Measurements from ENCODE around the gene ZNF580.
A peak's percentile ranks its signal among the peaks of the same experiment; 100 is the strongest.

ZNF580 gene

DNA sequence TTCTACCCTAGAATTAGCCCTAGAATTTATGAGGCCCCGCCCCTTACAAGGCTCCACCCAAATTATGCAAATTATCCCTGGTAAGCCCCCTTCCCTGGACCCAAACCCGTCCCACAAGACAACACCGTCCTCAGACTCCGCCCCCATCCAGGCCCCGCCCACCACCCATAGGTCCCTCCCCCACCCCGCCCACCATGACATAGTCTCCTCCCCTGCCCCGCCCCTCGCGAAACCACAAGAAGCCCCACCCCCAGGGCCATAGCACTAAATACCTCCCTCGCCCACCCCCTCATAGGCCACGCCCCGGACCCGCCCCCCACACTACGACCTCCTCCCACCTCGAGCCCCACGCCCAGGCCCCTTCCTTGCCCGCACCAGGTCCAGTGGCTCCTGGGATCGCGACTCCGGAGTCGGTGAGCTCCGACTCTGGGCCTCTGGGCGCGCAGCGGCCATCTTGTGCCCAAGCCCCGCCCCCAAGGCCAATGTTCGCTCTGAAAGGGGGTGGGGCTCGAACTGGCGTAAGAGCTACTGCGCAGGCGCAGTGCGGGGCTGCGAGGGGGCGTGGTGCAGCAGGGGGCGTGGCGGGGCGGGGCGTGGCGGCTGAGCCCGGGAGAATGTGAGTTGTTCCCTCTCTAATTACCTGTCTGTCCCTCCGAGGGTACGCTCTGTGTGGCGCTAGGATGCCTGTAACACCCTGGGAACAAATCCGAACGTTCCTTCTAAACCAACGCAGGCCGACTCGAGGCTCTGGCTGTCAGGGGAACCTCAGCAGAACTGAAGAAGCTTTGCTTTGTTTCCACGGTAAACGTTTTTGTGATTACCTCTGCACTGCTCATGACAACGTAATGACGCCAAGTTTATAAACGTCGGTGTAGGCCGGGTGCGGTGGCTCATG, 16.4 kb upstream of the ZNF580 start, which contains the start of gene ZNF784:
Gene ZNF784 (minus strand): TSS at position 458 of the 895 bp plus-strand sequence. CDS start 5 bp downstream, at position 453.
- DNase-seq, result peak; percentile 85

DNA sequence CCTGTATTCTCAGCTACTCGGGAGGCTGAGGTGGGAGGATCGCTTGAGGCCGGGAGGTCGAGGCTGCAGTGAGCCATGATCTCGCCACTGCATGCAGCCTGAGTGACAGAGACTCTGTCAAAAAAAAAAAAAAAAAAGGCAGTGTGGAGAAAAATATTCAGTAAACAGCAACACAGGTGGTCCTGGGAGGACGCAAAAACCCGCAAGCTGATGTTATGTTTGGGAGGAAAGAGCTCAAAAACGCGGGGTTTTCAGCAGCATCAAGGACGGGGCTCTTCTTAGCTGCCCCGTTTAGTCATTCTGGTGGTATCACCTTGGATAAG, 15.8 kb upstream of the ZNF580 start:
- no peak for DNase-seq

DNA sequence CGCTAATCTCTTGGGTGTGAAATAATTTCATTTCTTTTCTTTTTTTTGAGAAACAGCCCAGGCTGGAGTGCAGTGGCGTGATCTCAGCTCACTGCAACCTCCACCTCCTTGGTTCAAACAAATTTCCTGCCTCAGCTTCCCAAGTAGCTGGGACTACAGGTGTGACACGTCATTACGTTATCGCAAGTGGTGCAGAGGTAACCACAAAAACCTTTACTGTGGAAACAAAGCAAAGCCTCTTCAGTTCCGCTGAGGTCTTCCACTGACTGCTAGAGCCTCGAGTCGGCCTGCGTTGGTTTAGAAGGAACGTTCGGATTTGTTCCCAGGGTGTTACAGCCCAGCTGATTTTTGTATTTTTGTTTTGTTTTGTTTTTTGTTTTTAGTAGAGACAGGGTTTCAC, 14.5 kb upstream of the ZNF580 start:
- no peak for DNase-seq

DNA sequence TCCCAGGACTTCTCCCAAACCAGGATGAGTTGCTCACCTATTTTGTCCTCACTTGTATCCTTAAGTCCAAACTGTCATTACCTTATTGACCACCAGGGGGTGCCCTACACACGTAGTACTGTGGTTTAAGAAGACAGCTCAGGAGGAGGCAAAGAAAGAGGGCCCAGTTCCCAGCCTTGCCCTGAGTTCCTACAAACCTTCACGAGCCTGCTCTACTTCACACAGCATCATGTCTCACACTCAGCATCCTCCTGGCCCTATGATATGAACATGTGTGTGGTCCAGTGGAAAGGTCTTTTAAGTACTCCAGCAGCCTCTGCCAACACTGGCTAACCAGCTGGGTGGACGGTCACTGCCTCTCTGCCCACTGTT, 8.4 kb upstream of the ZNF580 start:
- peak; percentile 76 for DNase-seq

DNA sequence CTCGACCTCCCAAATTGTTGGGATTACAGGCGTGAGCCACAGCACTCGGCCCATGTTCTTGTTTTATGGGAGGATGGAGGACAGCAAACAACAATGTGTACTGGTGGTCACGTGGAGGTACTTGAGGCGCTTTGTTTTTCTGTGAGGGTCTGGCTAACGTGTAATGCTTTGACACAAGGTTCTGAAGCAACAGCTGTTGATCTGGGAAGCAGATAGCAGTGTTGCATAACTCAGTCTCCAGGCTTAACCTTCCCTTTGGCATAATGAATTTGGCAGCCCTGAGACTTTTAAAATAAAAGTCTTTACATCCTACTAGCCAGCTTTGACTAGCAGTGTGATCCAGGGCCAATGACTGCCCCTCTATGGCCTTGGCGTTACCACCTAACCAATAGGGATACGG, 6.9 kb upstream of the ZNF580 start:
- DNase-seq, result no peak

DNA sequence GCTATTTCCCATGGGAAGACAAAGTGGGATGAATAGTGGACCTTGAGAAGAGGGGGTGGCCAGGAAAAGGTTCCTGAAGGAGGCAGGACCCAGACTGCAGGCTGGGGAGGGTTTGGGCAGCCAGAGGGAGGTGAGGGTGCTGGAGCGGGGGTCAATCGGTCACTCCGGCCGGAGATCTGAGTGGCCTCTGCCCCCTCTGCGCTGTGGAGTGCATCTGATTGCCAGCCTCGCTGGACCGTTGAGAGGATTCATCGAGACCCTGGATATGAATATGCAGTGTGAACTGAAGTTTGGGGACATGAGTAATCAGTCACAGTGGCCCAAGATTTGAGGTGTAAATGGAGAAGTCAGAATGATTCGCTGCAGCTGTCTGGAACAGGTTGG, 5.5 kb upstream of the ZNF580 start:
- DNase-seq, result no peak

DNA sequence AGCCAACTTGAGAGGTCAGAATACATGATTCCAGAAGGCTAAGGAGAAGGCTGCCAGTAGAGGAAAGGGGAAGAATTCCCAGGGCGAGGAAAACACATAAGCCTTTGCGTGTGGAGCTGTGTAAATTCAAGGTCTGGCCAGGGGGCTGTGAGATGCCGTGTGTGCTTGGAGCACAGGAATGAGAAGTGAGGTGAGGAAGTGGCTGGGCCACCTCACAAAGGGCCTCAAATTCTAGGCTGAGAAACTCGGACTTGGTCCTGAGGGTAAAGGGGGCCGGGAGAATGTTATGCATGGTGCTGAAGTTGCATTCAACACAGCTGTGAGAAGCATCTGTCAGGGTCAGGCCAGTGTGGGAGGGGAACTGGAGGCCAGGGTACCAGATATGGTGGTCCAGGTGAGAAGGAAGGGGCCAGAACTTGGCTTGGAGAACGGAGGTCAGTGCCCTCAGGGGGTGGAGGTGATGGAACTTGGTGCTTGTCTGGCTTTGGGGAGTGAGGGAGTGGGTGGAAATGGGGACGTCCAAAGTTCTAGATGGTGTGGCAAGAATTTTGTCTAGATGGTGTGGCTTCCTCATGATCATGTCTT, 4.9 kb upstream of the ZNF580 start:
- no peak for DNase-seq

DNA sequence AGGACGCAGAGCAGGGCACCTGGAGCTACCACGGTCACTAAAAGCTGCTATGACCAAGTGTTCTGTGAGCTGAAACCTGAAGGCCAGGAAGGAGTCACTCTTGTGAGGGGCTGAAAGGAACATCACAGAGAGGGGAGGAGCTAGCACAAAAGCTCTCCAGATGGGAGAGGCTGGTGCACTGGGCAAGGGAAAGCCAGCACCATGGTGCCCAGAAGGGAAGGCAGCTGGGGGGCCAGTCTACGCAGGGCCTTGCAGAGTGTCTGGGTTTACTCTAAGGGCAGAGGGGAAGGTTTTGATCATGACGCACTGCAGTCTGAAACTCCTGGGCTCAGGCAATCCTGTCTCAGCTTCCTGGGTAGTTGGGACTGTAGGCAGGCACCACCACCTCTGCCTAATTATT, 4.1 kb upstream of the ZNF580 start:
- no peak for DNase-seq

DNA sequence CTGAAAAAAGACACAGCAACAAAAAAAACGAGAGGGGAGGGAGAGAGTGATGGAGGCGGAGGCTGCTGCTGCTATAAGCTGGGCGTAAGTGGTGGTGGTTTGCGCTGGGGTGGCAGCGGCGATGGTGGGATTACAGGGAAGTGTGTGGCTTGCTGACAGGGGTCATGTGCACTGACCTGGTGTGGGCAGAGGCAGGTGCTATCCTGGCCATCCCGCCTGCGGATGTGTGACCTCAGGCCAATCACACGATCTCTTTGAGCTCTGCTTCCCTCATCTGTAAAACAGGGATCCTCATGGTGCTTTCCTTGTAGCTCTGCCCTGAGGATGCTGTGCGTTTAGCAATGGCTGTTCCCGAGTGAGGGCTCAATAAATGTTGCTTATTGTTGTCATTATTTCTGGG, 3.3 kb upstream of the ZNF580 start:
- DNase-seq, result no peak

DNA sequence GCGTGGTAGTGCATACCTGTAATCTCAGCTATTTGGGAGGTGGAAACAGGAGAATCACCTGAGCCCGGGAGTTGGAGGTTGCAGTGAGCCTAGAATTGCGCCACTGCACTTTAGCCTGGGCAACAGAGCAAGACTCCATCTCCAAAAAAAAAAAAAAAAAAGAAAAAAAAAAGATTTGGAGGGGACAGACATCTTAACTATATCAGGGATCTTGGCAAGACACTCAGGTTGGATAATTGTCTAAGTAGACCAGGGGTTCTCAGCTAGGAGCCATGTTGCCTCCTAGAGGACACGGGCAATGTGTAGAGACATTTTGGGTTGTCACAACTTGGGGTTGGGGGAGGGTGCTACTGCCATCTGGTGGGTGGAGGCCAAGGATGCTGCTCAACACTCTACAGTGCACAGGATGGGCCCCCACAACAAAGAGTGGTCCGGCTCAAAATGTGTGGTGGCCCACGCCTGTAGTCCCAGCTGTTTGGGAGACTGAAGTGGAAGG, 1.9 kb upstream of the ZNF580 start:
- no peak for DNase-seq

DNA sequence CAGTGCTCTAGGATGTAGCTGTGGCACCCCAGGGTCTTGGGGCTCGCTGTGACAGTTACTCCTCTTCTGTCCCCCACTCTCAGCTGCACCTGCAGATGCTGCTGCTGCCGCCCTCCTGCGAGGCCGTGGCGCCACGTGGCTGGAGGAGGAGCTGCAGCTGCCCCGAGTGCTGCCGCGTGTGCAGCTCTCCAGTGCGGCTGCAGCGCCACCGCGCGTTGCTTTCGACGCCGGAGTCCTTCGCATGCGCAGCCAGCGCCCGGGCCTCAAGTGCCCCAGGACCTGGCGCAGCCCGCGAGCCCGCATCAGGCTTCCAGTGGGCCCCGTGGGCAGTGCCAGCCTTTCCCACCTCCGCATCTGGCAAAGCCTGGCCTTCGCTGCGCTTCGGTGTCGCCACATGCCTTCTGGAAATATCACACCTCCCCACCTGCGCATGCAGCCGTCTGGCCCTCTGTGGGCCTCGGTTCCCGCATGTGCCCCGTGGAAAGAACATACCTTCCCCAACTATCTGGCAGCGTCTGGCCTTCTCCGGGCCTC, 692 bp upstream of the ZNF580 start:
- DNase-seq, result peak; percentile 70

DNA sequence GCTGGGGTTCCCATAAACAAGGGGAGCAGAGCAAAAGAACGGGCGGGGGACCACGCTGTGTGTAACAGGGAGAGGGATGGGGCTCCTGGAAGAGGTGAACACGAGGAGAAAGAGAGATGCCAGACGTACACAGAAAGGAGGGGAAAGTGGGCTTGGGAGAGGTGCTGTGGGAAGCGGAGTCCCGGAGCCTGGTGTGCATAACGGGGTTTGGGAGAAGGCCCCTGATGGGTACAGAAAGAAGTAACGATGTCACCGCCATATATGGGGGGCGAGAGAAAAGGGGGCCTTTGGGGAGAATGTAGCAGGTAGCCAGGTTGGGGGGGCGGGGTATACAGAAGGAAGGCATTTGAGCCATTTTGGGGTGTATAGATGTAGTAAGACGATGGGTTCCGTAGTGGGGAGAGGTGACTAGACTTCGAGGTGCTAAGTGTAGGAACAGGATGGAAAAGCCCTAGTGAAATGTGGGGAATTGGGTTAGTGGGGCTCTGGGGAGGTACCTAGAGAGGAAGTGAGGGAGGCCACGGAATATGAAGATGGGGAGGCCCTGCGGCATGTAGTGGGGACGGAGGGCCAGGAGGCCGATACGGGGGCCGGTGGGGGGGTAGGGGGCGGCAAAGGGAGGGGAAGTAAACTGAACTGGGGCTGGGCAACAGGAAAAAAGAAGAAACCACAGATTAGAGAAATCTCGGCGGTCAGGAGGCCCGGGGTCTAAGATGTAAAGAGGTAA, 787 bp downstream of the ZNF580 start:
- no peak for DNase-seq

DNA sequence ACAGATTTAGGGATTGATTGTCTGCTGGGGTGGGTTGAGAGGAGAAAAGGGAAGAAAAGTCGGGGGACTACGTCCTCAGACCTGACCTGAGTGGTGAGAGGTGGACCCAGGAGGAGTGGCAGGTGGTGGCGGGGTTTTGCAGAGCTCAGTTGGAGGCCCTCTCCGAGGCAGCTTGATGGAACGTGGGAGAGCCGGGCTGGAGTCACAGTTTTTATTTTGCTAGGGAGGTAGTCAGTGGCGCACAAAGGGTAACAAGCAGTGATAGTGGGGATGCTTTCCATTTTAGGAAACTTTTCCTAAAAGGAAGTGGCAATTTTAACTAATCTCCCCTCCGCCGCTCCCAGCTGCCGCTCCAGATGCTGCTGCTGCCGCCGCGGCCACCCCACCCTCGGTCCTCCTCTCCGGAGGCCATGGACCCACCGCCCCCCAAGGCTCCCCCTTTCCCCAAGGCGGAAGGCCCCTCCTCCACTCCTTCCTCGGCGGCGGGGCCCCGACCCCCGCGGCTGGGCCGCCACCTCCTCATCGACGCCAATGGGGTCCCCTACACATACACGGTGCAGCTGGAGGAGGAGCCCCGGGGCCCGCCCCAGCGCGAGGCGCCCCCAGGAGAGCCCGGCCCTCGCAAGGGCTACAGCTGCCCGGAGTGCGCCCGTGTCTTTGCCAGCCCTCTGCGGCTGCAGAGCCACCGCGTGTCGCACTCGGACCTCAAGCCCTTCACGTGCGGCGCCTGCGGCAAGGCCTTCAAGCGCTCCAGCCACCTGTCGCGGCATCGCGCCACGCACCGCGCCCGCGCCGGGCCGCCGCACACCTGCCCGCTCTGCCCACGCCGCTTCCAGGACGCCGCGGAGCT, 1.6 kb downstream of the ZNF580 start:
- DNase-seq, result no peak

DNA sequence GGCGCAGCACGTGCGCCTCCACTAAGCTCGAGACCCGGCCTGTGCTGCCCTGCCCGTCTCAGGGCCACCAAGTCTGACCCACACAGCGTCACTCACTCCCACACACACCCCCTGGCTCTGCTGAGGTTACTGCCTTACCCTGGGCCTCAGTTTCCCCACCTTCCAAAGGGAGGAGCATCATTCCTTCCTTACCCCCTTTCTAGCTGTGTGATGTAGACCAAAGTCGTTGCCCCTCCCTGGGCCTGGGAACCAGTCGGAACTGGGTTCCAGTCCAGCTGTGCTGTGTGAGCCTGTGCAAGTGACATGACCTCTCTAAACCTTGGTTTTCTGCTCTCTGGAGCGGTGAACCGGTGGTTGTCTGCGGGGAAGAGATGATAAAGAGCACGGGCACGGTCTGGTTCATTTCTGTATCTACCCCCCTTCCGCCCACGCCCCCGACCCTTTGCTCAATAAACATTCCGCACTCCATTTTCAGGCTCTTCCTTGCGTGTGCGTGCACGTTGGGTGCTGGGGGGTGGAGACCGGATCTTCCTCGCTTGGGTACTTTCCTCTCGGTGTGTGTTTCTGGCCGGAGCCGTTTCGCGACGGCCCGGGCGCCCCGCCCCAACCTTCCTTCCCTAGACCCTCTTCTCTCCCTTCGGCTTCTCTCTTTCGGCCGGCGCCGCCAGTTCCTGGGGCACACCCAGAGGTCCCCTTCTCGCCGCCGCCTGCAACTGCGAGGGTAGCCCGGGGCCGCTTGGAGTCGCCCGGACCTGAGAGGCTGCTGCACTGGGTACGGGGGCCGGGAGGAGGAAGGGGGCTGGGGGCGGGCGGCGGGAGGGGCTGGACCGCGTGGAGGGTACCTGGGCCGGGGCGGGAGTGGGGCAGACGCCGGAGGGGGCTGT, 2.4 kb downstream of the ZNF580 start, which contains the start of gene ZNF581:
Gene ZNF581 (plus strand): TSS at position 647 of the 884 bp plus-strand sequence. CDS start 923 bp downstream, outside the sequence.
- DNase-seq, result peak; percentile 17

DNA sequence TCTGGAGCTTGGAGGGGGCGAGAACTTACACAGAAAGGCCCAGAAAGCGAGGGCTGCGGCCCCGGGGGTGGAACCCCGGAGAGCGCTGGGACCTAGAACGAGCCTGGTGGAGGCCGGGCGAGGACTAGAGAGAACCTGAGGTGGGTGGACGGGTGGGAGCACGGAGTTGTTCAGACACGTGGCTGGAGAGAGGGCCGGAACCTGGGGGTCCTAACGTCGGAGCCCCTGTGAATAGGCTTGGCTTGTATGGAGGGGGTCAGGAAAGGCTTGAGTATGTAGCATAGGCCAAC, 3.0 kb downstream of the ZNF580 start:
- no peak for DNase-seq

DNA sequence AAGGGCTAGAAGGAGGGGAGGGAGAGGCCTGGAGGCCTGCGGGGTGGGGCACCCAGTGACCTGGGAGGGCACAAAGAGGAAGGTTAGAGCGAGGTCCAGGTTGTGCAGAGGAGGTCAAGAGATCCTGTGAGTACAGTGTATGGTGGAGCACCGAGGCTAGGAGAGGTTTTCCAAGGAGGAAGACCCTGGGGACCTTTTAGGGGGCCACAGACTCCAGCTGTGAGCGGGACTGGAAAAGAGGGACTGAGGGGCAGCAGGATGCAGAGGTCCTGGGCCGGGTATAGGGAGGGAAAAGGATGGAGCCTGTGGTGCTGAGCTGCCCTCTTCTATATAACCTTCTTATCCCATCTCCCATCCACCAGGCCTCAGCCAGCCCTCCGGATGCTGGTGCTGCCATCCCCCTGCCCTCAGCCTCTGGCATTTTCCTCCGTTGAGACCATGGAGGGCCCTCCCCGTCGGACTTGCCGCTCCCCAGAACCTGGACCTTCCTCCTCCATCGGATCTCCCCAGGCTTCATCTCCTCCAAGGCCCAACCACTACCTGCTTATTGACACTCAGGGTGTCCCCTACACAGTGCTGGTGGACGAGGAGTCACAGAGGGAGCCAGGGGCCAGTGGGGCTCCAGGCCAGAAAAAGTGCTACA, 3.5 kb downstream of the ZNF580 start:
- no peak for DNase-seq

DNA sequence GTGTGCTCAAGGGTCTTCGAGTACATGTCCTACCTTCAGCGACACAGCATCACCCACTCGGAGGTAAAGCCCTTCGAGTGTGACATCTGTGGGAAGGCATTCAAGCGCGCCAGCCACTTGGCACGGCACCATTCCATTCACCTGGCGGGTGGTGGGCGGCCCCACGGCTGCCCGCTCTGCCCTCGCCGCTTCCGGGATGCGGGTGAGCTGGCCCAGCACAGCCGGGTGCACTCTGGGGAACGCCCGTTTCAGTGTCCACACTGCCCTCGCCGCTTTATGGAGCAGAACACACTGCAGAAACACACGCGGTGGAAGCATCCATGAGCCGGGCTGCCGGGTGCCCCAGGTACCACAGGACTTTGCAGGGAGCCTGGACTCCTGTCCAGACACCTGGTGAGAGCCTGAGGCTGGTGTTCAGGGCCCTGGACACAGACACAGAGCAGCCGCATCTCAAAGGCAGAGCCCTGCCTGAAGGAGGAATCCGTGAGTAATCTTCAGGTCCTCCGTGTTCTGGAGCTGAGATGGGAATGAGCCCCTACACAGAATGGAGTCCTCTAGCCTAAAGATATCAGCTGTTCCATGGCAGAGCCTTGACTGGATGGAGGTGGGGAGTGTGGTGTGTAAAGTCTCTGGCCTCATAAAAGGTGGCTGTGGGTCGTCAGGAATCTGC, 4.2 kb downstream of the ZNF580 start:
- DNase-seq, result peak; percentile 56

DNA sequence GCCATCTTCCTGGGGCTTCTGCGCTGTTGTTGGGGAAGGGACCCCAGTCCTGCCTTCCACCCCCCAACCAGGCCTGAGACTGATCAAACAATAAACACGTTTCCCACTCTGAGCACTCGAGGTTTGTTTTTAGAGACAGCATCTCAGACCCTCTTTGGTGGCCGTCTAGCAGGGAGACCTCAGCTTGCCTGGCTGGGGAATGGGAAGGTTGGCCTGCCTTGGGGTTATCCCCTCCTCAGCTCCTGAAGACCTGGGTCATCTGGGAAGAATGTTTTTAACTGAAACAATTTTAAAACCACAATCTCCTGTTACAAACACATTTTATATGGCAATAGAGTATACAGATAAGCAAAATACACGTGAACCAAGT, 4.7 kb downstream of the ZNF580 start:
- DNase-seq, result no peak

DNA sequence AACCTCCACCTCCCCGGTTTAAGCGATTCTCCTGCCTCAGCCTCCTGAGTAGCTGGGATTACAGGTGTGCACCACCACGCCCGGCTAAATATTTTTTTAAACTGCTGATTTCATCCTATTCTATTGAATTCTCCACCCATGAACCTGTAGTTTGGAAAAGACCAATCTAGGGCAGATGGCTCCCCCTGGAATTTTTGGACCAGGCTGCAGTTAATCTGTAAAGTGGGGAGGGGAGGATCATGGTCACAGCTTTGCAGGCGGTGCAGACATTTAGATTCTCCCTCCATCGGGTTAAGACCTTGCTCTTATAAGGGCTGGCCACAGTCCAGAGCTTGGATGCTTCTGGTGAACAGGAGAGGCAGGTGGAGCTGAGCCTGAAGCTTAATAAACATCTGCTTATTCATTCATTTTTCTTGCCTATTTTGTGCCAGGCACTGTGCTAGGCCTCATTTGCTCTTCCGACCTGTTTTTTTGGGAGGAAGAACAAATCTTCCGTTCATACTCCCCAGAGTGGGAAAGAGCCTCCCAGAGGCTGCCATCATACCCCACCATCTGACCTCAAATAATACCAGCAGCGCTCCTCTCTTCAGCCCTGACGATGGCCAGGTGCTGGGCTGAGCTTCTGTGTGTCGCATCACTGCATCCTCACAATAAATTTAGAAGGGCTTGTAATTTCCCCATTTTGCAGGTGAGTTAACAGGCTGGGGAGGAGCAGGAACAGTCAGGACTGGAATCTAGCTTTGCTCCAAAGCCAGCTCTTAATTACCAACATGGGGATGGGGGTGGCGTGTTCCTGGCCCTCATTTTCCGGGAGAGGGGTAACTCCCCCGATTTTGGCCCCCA, 6.3 kb downstream of the ZNF580 start:
- peak; percentile 27 for DNase-seq
